GM21723 (cell line): ENCODE measurements around the gene PRICKLE1.
"Not testable (repeated sequence)": the region's sequence is repeated elsewhere in the genome, so short reads cannot be mapped to it uniquely, and the experiment has no call there.

Experiments used
- ATAC-seq: cut with Tn5 transposase; IDR thresholded peaks from one replicate; pipeline ENCODE4 v1.9.1; 2021; ENCODE audit warnings: mild to moderate bottlenecking, moderate library complexity; ENCODE audit not compliant: unreplicated experiment

PRICKLE1 gene

DNA sequence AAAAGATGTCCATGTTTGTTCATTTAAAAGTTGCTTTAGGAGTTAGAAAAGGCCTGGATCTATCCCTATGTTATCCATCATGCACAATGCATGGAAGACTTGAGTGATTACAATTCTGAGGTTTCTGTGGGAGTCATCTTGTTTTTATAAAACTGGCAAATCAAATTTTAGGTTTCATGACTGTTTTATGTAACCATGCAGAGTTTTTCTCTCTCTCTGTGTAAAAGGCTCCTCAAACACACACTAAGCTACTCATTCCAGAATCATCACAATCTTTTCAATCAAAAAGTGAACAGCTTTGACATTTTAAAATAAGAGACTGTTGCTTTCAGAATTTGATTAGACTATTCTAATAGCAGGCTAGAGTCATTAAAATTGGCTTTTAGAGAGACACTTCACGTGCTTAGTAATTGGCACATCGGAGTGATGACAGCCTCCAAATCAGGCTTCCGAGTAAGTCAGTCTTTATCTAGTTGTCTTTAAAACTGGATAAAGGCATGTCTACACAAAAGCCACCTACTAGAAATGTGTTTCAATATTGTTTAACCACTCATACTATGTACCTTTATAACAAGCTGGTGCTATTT, 31.9 kb downstream of the PRICKLE1 start:
- no peak for ATAC-seq

DNA sequence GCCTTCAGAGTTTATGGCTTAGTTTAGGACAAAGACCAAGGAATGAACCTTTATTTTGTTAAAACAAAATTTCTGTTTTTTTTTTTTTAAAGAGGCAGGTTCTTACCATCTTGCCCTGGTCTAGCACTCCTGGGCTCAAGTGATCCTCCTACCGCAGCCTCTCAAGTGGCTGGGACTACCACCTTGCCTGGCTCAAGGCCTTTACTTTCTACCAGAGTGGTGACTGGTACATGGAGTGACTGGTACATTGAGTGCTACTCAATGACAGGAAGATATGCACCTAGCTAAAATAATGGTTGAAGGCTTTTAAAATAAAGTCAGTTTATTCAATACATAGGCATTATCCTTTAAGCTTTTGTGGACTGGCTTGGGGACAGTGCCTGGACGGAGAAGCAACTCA, 32.6 kb downstream of the PRICKLE1 start:
- ATAC-seq = no peak

DNA sequence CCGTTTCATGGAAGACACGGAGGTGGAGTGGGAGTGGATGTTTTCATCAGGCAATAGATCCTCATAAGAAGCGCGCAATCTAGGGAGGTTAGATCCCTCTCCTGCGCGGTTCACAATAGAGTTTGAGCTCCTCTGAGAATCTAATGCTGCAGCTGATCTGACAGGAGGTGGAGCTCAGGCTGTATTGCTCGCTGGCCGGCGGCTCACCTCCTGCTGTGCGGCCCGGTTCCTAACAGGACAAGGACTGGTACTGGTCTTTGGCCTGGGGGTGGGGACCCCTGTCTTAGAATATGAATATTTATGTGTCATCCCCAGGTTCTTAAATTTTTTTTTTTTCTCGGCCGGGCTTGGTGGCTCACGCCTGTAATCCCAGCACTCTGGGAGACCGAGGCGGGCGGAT, 36.7 kb downstream of the PRICKLE1 start:
- ATAC-seq = no peak

DNA sequence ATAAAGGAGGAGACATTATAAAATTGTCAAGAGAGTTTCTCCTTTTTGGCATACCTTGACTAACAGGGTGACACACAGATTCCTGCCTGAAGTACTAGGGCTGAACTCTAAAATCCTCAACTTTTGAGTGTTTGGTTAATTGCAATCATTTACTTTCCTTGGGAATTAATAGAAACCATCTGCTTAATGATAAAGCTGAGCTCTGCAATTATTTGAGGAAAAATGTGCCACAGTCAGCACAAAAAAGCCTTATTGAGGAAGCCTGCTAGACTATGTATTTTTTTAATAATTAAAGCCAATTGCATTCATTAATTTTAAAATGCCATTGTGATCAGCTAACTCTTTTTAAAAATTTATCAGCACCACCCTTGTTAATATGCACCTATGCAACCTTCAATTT, 38.7 kb downstream of the PRICKLE1 start:
- ATAC-seq = no peak

DNA sequence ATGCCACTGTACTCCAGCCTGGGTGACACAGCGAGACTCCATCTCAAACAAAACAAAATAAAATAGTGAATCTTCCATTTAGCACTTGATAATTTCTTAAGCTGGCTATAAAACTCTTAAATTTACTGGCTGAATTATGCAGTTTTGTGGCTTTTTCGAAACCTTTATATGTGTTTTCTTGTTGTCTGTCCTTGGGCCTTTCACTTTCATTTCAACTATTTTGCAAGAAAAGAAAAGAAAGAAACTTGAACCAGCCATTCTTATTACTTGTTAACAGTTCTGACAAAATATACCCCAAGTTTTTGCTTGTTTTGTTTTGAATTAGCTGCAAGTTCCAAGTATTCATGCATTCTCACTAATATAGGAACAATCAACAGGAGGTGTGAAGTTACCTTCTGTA, 42.8 kb downstream of the PRICKLE1 start:
- no peak for ATAC-seq

DNA sequence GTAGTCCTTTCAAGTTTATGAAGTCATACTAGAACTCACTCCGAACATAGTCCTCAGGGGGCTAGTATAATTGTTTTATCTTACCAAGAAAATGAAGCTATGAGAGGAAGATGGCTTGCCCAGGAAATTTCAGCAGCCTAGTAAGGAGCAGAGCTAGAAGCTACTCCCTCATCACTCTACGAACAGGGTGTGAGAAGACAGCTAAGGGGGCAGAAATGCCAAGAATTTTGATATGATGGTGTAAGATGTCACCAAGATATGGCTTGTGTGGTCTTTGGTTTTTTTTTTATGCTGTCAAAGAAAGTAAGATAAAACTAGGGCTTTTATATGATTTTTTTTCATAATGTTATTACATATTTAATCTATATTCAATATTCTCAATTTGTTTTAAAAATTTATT, 47.6 kb downstream of the PRICKLE1 start:
- ATAC-seq = no peak

DNA sequence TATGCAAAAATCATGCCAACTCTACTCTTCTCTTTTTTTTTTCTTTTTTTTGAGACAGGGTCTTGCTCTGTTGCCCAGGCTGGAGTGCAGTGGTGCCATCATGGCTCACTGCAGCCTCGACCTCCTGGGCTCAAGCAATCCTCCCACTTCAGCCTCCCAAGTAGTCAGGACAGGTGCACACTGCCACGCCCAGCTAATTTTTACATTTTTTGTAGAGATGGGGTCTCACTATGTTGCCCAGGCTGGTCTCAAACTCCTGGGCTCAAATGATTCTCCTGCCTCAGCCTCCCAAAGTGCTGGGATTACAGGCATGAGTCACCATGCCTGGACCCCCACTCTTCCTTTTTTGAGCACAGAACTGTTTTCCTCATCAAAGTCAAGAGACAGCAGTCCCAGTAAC, 48.2 kb downstream of the PRICKLE1 start:
- ATAC-seq = not testable (repeated sequence)

DNA sequence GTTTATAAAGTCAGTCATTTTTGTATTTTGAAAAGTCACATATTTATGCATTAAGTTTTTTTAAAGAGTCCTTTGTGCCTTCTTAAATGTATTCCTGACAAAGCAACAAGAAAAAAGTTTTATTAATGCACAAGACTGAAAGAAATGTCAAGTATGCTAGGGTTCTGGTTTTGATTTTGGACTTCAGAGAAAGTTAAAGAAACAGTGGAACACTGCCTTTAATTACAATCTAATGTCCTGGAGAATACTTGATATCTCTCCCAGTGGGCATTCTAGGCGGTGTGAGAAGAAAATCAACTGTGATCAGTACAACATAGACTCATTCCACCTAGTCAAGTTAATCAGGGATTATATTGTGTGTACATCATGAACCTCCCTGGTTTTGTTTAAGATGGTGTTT, 49.9 kb downstream of the PRICKLE1 start:
- ATAC-seq = no peak

DNA sequence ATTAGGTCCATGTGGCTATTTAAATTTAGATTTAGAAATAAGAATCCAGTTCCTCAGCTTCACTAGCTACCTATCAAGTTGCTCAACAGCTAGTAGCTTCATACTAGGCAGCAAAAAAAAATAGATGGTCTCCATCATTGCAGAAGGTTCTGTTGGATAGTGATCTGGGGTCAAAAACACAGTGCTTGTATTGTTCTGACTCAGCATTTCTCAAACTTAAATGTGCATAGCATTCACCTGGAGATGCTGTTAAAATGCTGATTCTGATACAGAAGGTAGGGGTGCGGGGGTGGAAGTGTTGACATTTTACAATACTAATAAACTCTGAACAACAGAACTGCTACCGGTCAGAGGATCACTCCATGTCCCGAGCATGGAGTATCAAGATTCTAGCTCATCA, 51.3 kb downstream of the PRICKLE1 start:
- ATAC-seq = no peak

DNA sequence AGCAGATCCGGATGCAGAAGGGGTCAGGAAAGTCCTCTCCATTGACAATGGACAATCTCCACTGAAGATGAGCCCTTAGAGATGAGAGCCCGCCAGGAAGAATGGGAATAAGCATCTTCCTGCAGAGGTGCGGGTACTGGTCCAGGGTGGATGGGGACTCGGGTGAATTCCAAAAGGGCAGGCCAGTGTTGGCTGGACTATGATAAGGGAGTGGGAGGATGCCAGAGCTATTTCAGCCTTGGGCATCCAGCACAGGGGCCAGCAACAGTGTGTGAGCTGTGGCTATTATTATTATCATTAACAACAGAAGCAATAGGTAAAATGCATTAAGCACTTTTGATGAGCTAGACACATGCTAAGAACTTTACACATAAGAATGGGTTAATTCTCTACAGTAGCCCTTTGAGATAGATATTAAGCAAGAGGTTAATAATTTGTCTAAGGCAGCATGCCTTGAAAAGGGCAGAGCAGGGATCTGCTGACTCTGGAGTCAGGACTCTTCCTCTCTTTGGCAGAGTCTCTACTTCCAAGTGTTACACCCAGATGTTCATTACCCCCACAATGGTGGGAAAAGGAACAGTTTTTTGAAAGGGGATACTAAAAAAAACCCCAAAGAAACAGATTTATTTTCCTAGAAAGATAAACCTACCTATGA, 55.2 kb downstream of the PRICKLE1 start:
- no peak for ATAC-seq

DNA sequence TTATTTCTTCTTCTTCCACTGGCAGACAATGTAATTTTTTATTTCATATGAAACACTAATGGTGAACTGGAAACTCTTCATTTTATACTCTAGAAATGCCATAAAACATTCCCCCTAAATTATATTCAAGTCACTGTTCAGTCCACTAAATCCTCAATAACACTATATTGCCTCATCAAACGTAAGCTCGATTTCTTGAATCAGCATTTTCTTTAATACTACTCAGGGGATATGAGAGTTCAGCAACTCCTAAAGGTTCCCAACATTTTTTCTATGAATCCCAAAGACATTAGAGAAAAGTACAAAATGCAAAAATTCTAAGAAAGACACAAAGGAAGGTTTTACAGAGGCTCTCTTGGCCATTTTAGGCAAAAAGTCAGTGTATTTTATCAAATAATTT, 59.3 kb downstream of the PRICKLE1 start:
- ATAC-seq = no peak

DNA sequence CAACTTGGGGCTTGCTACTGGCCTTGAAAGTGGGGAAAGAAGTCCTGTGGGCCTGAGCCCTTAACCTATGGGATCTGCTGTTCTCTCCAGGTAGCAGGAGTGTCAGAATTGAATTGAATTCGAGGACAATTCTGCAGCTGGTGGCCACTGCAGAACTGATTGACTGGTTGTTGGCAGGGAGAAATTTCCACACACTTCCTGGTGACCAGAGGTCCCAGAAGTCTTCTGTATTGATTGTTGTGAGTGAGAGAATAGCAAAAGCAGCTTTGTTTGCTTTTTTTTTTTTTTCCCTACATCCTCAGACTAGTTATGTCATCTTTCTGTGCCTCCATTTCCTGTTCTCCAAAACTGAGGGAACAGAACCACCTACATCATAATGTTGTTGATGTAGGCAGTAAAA, 64.1 kb downstream of the PRICKLE1 start:
- no peak for ATAC-seq

DNA sequence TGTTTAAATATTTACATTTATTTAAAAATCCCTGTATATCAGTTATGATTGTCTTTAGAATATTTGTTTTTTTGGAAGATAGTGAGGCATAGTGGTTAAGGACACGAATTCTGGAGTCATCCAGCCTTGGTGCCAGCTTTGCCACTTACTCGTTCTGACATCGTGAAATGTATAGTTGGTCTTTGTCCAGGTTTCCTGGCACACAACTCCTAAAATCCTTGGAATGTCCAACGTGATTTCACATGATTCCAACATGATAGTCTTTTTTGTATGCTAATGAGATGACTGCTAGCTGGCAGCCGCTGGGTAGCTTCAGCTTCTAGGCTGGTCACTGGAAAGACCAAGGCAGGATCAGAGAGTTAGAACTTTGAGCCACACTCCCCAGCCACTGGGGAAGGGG, 64.8 kb downstream of the PRICKLE1 start:
- no peak for ATAC-seq

DNA sequence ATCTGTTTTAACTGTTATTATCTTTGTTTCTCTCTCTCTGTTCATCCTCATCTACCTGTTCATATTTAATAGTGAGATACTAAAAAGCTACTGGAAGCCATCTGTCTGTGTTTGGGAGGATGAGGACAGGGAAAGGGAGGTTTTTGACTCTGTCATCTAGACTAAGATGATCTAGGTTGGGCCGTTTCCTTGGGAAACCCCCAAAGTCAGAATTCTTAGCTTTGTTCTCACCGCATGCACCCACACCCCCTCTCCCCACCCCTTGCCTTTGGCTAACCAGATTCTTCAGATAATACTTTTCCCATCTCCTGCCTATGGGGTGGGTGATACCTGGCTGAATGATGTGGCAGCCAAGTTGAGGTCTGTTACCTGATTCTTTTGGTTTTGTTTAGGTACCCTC, 73.0 kb downstream of the PRICKLE1 start:
- ATAC-seq = no peak

DNA sequence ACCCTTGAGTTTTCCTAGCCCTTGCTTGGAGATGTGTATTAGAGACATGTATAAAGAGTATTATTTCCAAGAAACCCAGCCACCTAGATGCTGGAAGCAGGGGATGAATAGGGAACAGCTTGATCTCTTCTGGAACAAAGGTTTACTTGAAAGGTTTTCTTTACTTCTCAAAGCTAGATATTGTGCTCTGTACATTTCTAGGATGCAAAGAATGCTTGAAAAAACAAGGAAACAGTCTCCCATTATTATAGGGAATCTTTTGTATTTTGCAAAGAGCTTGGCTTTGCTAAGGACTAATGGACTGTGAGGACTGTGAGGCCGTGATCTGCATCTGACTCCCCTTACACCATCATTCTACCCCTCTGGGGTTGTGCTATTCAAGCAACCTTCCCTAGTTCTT, 77.9 kb downstream of the PRICKLE1 start:
- ATAC-seq = no peak

DNA sequence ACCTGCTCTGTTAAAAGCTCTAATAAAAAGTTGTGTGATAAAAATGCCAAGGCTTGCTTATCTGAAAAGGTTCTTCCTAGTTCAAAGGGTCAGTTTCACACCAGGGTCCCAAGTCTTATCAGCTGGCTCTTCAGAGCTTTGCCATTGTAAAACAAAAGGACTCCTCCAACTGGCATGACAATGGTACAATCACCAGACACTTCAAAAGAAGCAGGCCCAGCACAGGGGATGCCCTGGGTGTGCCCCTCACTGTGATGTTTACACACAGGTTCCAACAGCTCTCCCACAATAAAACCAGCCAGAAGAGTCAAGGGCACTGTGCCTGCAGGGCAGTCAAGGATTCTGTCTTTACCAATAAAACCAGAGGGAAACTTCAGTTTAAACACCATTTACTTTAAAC, 78.7 kb downstream of the PRICKLE1 start:
- ATAC-seq = no peak

DNA sequence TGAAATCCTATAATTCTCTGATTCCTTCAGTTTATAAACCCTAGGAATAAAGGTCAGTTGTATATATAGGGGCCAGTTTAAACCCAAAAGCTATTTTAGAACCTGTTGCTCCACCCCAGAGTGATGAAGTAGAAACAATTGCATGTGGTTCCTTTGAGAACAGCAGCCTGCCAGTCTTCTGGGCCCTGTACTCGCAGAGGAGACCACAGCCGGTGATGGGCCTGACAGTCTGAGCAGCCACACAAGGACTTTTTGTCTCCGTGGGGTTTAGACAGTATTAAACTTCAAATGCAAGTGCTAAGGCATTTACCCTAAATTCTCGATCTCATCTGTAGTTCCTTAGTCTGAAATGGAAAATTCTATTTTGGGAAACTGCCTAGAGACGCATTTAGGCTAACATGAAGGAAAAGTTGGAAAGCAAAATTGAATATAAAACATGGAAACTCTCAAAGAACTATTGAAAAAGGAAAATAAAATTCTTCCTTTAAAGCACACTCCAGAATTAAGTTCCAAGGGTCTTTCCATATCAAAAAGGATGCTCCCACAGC, 80.6 kb downstream of the PRICKLE1 start:
- no peak for ATAC-seq

DNA sequence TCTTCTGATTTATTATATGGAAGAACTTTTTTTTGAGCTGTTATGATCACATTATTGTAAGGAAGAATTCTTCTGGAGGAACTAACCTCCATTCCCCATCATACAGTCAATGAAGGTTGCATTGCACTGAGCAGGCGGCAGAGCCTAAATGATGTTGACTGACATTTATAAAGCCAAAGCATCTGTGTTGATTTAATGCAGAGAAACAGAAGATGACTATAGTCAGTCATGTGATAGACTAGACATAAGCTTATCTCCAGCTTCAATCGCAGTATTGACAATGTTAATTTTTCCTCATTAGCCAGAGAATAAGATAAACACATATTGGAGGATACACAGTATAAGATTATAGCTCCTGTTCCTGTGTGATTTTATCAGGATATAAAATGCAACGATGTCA, 82.0 kb downstream of the PRICKLE1 start:
- ATAC-seq = no peak

DNA sequence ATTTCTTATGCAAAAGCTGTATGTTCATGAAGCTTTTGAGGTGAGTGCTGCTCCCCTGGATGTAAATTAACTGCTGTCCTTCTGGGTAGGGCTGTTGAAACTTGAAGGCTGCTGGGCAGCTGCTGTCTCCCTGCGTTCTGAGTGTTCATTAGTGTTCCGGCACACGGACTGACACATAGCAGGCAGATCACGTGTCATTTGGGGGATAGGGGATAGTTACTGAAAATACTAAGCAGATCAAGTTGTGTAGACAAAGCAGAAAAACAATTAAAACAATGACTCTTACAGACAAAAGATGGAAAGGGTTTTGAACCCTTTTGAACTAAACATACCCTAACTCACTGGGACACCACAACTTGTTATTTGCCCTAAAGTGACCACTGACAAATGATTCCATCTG, 82.5 kb downstream of the PRICKLE1 start:
- ATAC-seq = no peak

DNA sequence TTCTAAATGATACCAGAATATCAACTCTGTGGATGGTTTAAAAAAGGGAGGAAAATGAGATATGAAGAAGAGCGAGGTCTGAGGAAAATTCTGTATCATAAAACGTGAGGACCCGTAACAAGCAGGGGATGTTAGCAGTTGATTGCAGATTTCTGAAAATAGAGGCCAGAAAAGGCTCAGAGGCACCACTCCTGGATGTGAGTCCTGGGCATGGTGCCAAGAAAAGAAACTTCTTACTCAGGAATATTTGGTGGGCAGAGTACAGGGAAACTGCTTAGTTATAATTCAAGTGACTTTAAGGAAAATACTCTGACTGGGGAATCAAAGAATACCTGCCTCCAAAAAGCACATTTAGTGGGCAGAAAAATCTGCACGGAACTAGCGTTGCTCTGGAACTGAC, 85.5 kb downstream of the PRICKLE1 start:
- ATAC-seq = no peak

DNA sequence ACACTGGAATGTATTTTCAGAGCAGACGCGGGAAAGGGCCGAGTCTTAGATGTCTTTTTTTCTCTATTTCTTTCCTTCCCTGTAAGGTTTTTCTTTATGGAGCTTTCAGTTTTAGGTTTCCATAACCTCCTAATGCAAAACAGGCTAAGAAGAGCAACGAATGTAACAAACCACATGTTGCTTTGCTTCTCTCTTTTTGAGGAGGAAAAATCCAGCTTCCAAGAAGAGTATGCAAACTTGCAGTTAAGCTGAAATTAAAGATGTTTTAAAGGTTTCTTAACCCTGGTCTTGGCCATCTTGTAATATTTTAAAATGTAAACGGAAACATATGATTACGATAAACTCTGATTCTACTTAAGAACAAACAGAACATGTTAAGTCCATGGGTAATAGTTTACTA, 86.9 kb downstream of the PRICKLE1 start:
- no peak for ATAC-seq

DNA sequence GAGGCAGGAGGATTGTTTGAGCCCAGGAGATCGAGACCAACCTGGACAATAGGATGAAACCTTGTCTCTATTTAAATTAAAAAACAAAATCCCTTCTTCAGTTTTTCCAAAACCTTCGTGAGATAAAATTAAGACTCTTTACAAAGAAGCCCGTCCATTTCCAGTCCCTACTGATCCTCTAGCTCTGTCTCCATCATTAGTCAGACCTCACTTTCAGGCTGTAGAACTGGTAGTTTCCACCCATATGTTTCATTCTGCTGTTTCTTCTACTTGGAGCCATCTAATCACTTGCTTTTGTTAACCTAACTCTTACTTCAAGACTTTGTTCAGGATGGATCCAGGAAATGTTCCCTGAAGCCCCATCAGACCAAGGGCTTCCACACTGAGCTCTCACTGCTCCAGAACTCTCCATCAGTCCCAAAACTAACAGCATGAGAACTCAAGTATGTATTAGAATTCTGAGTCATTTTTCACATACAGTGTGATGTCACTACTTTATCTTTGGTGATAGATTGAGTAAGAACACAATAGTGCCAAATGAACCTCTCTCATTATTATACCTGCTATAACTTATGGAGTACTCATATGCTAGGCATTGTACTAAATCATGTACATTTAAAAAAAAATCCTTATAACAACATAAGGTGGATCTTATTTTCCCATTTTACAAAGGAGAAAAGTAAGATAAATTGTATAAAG, 90.8 kb downstream of the PRICKLE1 start:
- no peak for ATAC-seq
